Measurements from ENCODE around the gene FAM162A. TPM values are rescaled to one million over a fixed set of nuclear protein-coding genes. Genes with fewer than 3 reads are reported as not detected.

FAM162A gene
- total RNA-seq: 20.1 and 33.0 TPM in 2 replicates

GRCh38 chr3:122383771-122384697, at the start of gene FAM162A:
Gene FAM162A (plus strand): TSS chr3:122384182. CDS start chr3:122384266, 84 bp downstream.

GRCh38 chr3:122382888-122383666, 905 bp upstream of the FAM162A start, which contains the start of gene MIX23:
Gene MIX23 (minus strand): TSS chr3:122383231. CDS start chr3:122383224, 7 bp downstream.

GRCh38 chr3:122415762-122416654, 32.0 kb downstream of the FAM162A start, which contains the start of gene WDR5B:
Gene WDR5B (minus strand): TSS chr3:122416062. CDS start chr3:122415528, 534 bp downstream.

Other genes with a start within 250 kb of the FAM162A start
- under 0.01 TPM in 1 of 2 replicates, not detected in the other for gene CASR, start 200.5 kb upstream of the FAM162A start, total RNA-seq
- 0.58 and 2.0 TPM in 2 replicates for gene CSTA, start 58.9 kb upstream of the FAM162A start, total RNA-seq
- gene MIX23, start 951 bp upstream of the FAM162A start, total RNA-seq: 29.3 and 53.5 TPM in 2 replicates
- 4.2 and 5.0 TPM in 2 replicates for gene WDR5B, start 31.9 kb downstream of the FAM162A start, total RNA-seq
- 21.4 and 33.4 TPM in 2 replicates for gene KPNA1, start 130.8 kb downstream of the FAM162A start, total RNA-seq
- gene PARP9, start 180.1 kb downstream of the FAM162A start, total RNA-seq: 15.7 and 17.2 TPM in 2 replicates
- gene DTX3L, start 180.2 kb downstream of the FAM162A start, total RNA-seq: 11.0 and 15.9 TPM in 2 replicates
- under 0.01 and 0.56 TPM in 2 replicates for gene PARP15, start 193.5 kb downstream of the FAM162A start, total RNA-seq